HepG2 (cell line): ENCODE data around the gene SEMA4B. TPM values are rescaled to one million over a fixed set of nuclear protein-coding genes. Genes with fewer than 3 reads are reported as not detected.

Experiments used
- AGO2 ChIP-seq: fragments of 200-400 bp; formaldehyde crosslinking; optimal IDR thresholded peaks from 2 replicates; pipeline ENCODE3; 2017; ENCODE audit warnings: mild to moderate bottlenecking, low read depth, low read length, moderate library complexity
- AHDC1 ChIP-seq: sonication (generic); formaldehyde crosslinking; IDR thresholded peaks from 2 replicates; pipeline ENCODE4 v1.5.1; 2020; ENCODE audit warnings: mild to moderate bottlenecking, missing genetic modification reagents, borderline replicate concordance
- ETV6 ChIP-seq: sonication (generic); formaldehyde crosslinking; conservative IDR thresholded peaks from 2 replicates; pipeline ENCODE4 v1.4.0; 2020; ENCODE audit warnings: missing genetic modification reagents
- HOXA9 ChIP-seq: sonication (generic); formaldehyde crosslinking; IDR thresholded peaks from 2 replicates; pipeline ENCODE4 v1.8.1; 2022; ENCODE audit warnings: missing genetic modification reagents, mild to moderate bottlenecking, moderate library complexity, borderline replicate concordance
- MED1 ChIP-seq: sonication (generic); formaldehyde crosslinking; IDR thresholded peaks from 2 replicates; pipeline ENCODE4 v1.4.0; 2020; ENCODE audit warnings: missing genetic modification reagents
- MXD1 ChIP-seq: sonication (generic); formaldehyde crosslinking; IDR thresholded peaks from 2 replicates; pipeline ENCODE4 v1.4.0; 2020; ENCODE audit warnings: mild to moderate bottlenecking, missing genetic modification reagents
- POLR2AphosphoS5 ChIP-seq: IDR thresholded peaks from 2 replicates; pipeline ENCODE4 v1.6.1; 2012; ENCODE audit warnings: low read depth, low read length
- RBFOX2 ChIP-seq: fragments of 200-400 bp; formaldehyde crosslinking; IDR thresholded peaks from 2 replicates; pipeline ENCODE4 v1.6.1; 2017; ENCODE audit warnings: low read depth, mild to moderate bottlenecking, low read length
- SALL1 ChIP-seq: sonication (generic); formaldehyde crosslinking; IDR thresholded peaks from 2 replicates; pipeline ENCODE4 v1.8.0; 2022; ENCODE audit warnings: mild to moderate bottlenecking, missing genetic modification reagents
- SP2 ChIP-seq: sonication (generic); formaldehyde crosslinking; IDR thresholded peaks from 2 replicates; pipeline ENCODE4 v1.5.1; 2020; ENCODE audit warnings: mild to moderate bottlenecking, missing genetic modification reagents
- TBX2 ChIP-seq: sonication (generic); formaldehyde crosslinking; IDR thresholded peaks from 2 replicates; pipeline ENCODE4 v1.5.0; 2020; ENCODE audit warnings: missing genetic modification reagents, mild to moderate bottlenecking, borderline replicate concordance
- TEAD2 ChIP-seq: sonication (generic); formaldehyde crosslinking; IDR thresholded peaks from 2 replicates; pipeline ENCODE4 v1.9.0; 2021; ENCODE audit warnings: missing genetic modification reagents
- ZNF232 ChIP-seq: sonication (generic); formaldehyde crosslinking; IDR thresholded peaks from 2 replicates; pipeline ENCODE4 v1.4.0; 2020; ENCODE audit warnings: missing genetic modification reagents, borderline replicate concordance
- ZNF576 ChIP-seq: sonication (generic); formaldehyde crosslinking; IDR thresholded peaks from 2 replicates; pipeline ENCODE4 v1.4.0; 2020; ENCODE audit warnings: mild to moderate bottlenecking, missing genetic modification reagents
- ZNF792 ChIP-seq: IDR thresholded peaks from 2 replicates; pipeline ENCODE4 v1.6.1; 2016
- polyA plus RNA-seq, 8 experiments: library from polyadenylated mRNA; depleted of rRNA in 3 of 8; stranded (reverse) in 7 of 8; unstranded in 1 of 8; fragments of >200 nt; fragmentation: Illumina TruSeq in 4 of 8; extraction: Trizol in 4 of 8; gene quantifications; 2 replicates each; pipeline versions ENCODE4 v1.2.1 to v1.2.3, GENCODE V29; 2011 to 2016; ENCODE audit warnings: low read depth in 4 of 8, missing spikeins in 1 of 8, mixed read lengths in 1 of 8; ENCODE audit not compliant: insufficient read depth in 1 of 8
- total RNA-seq, 5 experiments: library from RNA; depleted of rRNA; stranded (reverse); fragments of >200 nt; fragmentation: Illumina TruSeq; extraction: Trizol; gene quantifications; 2 replicates each; pipeline ENCODE4 v1.2.3, GENCODE V29; 2016; ENCODE audit warnings: low read depth in 1 of 5
- TF ChIP-seq, protein P1 (sequence below): sonication (generic); formaldehyde crosslinking; IDR thresholded peaks from 2 replicates; pipeline ENCODE4 v1.5.1; 2020; ENCODE audit warnings: mild to moderate bottlenecking, missing genetic modification reagents, moderate library complexity
- TF ChIP-seq, protein P2 (sequence below): IDR thresholded peaks from 2 replicates; pipeline ENCODE4 v1.6.1; 2016
- TF ChIP-seq, protein P3 (sequence below): IDR thresholded peaks from 2 replicates; pipeline ENCODE4 v1.6.1; 2016; ENCODE audit warnings: missing compliant biosample characterization, missing genetic modification reagents, borderline replicate concordance

SEMA4B gene
- total and polyA plus RNA-seq, 2 of the 13 experiments (the other 11 are each of a cell fraction or from before 2014, with no cell fraction given) = 2.1 to 17.0 TPM

DNA sequence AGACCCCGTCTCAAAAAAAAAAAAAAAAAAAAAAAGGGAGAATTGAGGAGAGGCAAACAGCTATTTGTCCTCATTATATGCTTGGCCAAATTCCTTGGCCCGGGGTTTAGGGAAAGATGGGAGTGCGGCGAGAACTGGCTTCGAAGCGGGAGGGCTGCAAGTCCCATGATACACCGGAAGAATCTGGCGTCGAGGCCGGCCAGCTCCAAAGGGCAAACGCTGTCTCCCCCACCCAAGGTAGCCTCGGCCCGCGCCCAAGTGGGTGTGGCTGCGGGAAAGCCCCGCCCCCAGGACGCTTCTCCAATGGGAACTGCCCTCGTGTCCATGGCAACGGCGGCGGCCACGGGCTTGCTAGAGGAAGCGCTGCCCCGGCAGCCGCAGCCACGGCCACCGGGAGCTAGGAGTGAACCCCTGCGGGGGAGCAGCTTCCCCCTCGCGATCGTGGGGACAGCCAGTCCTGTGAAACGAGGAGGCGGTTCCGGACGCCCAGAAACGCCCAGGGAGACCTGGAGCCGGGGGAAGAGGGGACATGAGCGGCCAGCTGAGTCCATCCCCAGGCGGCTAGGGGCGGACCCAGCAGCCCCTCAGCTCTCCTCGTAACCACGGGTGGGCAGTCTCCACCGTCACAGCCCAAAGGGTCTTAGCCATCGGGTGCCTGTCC lies 48.2 kb downstream of the SEMA4B start, which contains the start of gene TTLL13 (continued):
- TF ChIP-seq, protein P1, sequence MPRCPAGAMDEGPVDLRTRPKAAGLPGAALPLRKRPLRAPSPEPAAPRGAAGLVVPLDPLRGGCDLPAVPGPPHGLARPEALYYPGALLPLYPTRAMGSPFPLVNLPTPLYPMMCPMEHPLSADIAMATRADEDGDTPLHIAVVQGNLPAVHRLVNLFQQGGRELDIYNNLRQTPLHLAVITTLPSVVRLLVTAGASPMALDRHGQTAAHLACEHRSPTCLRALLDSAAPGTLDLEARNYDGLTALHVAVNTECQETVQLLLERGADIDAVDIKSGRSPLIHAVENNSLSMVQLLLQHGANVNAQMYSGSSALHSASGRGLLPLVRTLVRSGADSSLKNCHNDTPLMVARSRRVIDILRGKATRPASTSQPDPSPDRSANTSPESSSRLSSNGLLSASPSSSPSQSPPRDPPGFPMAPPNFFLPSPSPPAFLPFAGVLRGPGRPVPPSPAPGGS (CRISPR knock-in tag) = 0 out of 2 replicates have a peak, but pooled peaks have one; percentile 18
- TF ChIP-seq TBX2 (CRISPR knock-in tag) (peak; percentile 46), TEAD2 (CRISPR knock-in tag) (no peak), POLR2AphosphoS5 (peak; percentile 68), AHDC1 (CRISPR knock-in tag) (0 out of 2 replicates have a peak, but pooled peaks have one; percentile 40), AGO2 (peak; percentile 56), SP2 (peak; percentile 64), ZNF792 (CRISPR knock-in tag) (peak; percentile 34; the same call in 1 of the 2 replicates), MXD1 (CRISPR knock-in tag) (peak; percentile 83; the same call in 1 of the 2 replicates), RBFOX2 (peak; percentile 79), ZNF232 (peak; percentile 34; the same call in 1 of the 2 replicates), MED1 (CRISPR knock-in tag) (peak; percentile 39; the same call in 1 of the 2 replicates), HOXA9 (CRISPR knock-in tag) (no peak), ETV6 (CRISPR knock-in tag) (no peak), SALL1 (CRISPR knock-in tag) (peak; percentile 59; the same call in 1 of the 2 replicates), ZNF576 (CRISPR knock-in tag) (0 out of 2 replicates have a peak, but pooled peaks have one; percentile 67)
- TF ChIP-seq, protein P2, sequence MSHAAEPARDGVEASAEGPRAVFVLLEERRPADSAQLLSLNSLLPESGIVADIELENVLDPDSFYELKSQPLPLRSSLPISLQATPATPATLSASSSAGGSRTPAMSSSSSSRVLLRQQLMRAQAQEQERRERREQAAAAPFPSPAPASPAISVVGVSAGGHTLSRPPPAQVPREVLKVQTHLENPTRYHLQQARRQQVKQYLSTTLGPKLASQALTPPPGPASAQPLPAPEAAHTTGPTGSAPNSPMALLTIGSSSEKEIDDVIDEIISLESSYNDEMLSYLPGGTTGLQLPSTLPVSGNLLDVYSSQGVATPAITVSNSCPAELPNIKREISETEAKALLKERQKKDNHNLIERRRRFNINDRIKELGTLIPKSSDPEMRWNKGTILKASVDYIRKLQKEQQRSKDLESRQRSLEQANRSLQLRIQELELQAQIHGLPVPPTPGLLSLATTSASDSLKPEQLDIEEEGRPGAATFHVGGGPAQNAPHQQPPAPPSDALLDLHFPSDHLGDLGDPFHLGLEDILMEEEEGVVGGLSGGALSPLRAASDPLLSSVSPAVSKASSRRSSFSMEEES = peak; percentile 82
- TF ChIP-seq, protein P3, sequence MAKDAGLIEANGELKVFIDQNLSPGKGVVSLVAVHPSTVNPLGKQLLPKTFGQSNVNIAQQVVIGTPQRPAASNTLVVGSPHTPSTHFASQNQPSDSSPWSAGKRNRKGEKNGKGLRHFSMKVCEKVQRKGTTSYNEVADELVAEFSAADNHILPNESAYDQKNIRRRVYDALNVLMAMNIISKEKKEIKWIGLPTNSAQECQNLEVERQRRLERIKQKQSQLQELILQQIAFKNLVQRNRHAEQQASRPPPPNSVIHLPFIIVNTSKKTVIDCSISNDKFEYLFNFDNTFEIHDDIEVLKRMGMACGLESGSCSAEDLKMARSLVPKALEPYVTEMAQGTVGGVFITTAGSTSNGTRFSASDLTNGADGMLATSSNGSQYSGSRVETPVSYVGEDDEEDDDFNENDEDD (CRISPR knock-in tag) = peak; percentile 84
